SW480 (cell line): ENCODE data around the gene ZCWPW1.

Source experiments
- DNase-seq: peaks from one replicate; pipeline ENCODE4 v3.0.0-alpha.2; 2016; ENCODE audit warnings: low spot score

The ZCWPW1 gene, protein sequence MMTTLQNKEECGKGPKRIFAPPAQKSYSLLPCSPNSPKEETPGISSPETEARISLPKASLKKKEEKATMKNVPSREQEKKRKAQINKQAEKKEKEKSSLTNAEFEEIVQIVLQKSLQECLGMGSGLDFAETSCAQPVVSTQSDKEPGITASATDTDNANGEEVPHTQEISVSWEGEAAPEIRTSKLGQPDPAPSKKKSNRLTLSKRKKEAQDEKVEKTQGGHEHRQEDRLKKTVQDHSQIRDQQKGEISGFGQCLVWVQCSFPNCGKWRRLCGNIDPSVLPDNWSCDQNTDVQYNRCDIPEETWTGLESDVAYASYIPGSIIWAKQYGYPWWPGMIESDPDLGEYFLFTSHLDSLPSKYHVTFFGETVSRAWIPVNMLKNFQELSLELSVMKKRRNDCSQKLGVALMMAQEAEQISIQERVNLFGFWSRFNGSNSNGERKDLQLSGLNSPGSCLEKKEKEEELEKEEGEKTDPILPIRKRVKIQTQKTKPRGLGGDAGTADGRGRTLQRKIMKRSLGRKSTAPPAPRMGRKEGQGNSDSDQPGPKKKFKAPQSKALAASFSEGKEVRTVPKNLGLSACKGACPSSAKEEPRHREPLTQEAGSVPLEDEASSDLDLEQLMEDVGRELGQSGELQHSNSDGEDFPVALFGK

DNA sequence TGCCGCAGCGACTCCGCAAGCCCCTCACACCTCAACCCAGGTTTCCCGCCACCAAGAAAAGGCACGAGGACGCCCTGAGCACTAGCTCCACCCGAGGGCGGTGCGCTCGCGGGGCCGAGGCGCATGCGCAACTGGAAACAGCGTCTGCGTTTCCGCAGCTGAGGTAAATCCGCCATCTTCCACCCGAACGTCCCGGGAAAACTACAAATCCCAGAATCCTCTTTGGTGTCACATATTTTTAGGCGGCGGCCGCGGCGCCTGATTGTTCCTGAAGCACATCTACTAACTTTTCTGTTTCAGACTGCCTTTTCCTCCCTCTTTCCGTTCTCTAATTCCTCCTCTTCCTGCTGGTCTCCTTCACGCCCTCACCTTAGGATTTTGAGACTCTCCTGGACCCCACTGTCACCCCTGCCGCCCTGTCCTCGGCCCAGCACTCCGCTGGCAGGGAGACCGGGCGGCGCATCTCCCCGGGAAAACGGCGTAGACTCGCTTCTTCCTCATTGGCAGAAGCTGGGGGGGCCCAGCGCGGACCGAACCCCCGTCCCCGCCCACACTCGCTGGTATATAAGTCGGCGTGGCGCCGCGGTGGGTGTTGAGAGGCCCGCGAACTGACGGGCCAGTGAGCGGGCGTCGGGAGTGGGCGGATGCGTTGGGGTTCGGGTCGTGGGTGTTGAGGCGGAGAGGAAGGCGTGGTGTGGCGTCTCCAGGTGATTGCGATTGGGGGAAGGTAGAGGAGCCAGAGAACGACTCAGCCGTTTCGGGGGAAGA, at the start of gene ZCWPW1:
ZCWPW1 (minus strand) TSS at position 505 of the 768 bp plus-strand sequence. CDS start 8,054 bp downstream, outside the sequence.
- peak; percentile 99 for DNase-seq

GRCh38 chr7:100477871-100478267, 49.4 kb upstream of the ZCWPW1 start:
- no peak for DNase-seq

- DNase-seq = no peak
Measured at GRCh38 chr7:100476903-100477870, 48.7 kb upstream of the ZCWPW1 start.

GRCh38 chr7:100476101-100476780, 47.7 kb upstream of the ZCWPW1 start:
- no peak for DNase-seq

- DNase-seq = no peak
Measured at GRCh38 chr7:100475549-100475948, 47.0 kb upstream of the ZCWPW1 start.

DNA sequence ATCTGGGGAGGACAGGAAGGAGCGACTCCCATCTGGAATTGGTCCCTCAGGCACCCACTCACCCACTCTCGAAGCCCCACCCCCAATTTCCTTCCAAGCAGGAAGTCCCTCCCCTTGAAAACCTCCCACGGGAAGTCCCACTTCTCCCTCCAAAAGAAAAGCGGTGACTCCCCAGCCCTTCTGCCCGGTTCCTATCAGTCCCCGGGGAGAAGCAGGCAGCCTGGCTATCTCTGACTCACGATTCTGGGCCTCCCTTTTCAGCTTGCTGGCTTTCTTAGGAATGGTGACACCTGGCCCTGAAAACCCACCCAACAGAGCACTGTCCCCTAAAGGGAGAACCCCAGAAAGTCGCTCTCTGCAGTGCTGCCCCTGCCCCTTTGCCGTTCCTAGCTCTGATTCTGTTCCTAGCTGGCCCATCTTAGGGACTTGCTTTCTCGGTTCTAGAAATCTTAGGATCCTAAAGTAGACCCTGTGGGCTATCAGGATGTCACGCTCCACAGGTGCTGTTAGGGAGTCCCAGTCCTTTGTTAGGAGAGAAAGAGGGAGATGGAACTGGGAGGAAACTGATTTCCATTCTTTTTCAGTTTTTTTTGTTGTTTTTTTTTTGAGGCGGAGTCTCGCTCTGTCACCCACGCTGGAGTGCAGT, 44.5 kb upstream of the ZCWPW1 start:
- DNase-seq = peak; percentile 85

DNA sequence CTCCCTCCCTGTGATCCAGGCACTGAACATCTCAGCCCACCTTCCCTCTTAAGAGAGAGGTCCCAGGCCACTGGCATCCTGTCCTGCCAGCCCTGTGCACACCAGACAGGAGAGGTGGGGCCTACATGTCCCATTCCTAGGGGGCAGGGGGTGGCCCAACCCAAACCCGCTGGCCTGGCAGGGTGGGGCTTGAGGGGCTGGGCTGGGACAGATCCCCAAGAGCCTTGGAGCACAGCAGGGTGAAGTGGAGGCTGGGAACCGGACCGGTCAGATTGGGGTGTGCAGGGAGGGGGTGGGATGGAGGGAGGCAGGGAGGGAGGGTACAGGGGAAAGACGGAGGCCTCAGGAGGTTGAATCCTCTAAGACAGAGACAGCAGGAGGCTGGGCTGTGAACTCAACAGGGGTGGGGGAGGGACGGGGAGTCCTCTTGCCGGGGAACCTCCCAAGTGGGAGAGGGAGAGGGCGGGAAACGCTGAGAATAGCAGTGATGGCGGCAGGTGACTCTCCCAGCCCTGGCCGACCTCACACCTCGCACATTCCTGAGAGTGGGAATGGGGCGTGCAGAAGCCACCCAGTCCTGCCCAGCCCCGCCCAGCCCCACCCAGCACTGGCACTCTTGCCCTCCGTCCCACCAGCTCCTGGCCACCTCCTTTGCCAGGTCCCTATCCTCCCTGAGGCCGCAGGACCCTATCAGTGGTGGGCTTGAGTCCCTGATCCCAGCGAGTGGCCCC, 43.8 kb upstream of the ZCWPW1 start:
- peak; percentile 82 for DNase-seq

DNA sequence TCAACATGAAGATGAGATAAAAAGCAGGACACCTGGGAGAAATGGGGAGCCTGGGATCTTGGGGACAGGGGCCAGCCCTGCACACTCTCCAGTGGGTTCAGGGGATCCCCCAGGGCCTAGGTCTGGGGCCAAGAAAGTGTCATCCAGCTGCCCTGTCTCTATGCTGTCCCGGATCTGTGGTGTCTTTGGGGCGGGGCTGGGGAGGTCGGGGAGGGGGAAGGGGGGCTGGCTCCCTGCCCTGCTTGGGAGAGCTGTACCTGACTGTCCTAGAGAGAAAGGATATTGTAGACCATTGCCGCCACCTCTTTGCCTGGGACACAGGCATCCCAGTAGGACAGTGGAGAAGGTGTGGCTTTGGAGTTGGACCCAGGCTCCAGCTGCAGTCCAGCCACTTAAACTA, 42.5 kb upstream of the ZCWPW1 start:
- DNase-seq = no peak

- peak; percentile 84 for DNase-seq
Measured at GRCh38 chr7:100469227-100470044, 40.9 kb upstream of the ZCWPW1 start.

DNA sequence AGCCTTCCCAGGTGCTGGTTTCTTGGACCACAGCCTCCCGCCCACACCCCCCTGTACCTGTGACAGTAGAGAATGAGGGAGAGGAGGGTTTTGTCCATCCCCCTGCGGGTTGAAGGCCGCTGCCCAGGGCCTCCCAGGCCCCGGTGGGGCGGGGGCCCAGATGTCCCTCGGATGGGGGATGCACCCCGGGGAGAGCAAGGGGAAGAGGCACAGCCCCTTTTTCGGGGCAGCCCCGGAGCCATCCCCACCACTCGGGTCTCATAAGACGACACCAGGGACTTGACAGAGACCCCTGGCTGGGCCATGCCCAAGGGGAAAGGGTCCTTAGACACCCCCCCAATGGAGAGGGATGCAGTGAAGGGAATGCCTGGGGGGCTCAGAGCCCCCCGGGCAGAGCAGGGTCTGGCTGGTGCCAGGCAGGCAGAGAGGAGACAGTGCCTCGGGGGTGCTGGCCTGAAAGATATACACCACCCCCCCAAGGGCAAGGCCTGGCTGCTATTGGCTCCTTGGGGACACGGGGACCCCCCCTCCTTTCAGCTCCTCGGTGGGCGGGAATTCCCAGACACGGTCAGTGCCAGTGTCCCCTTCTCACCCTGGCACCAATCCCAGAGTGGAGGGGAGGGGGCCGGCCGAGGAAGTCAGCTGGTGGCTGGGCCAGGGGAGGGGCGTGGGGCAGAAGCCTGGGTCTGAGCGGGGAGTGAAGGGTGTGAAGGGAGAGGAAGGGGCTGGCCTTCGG, 39.3 kb upstream of the ZCWPW1 start:
- no peak for DNase-seq

GRCh38 chr7:100466653-100467605, 38.4 kb upstream of the ZCWPW1 start:
- DNase-seq = no peak

DNA sequence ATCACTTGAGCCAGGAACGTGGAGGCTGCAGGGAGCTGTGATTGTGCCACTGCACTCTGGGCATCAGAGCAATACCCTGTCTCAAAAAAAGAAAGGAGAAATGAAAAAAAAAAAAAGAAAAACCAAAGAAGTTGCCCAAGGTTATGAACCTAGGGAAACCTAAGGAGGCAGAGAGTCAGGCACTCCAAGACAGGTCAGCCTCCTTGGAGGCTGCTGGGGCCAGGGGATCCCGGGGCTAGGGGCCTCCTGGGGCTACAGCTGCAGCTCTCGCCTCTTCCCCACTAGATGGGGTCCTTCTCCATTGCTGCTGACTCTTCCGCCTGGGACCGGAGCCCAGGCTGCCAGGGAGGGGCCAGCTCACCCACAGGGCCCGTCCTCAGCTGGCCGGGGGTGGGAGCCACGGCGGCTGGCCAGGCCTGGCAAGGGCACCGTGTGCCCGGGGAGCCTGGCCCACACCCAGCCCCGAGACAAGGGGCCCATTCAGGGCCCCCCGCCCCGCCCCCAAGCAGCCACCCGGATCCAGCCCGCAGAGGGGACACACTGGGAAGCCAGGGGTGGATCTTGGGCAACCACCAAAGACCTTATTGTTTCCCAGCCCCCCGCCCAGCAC, 37.3 kb upstream of the ZCWPW1 start:
- DNase-seq = peak; percentile 88

DNA sequence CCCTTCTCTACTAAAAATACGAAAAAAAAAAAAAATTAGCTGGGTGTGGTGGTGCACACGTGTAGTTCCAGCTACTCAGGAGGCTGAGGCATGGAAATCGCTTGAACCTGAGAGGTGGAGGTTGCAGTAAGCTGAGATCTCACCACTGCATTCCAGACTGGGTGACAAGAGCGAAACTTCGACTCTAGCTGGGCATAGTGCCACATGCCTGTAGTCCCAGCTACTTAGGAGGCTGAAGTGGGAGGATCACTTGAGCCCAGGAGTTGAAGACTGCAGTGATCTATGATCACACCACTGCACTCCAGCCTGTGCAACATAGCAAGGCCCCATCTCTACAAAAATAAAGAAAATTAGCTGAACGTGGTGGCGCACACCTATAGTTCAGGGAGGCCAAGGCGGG, 36.8 kb upstream of the ZCWPW1 start:
- DNase-seq = no peak

GRCh38 chr7:100464791-100465190, 36.3 kb upstream of the ZCWPW1 start:
- DNase-seq = no peak

- DNase-seq = no peak
Measured at GRCh38 chr7:100464210-100464660, 35.7 kb upstream of the ZCWPW1 start, which contains the start of gene SPACDR. TSS of gene SPACDR (minus strand) at chr7:100464260. CDS start at chr7:100464025, 235 bp downstream.

DNA sequence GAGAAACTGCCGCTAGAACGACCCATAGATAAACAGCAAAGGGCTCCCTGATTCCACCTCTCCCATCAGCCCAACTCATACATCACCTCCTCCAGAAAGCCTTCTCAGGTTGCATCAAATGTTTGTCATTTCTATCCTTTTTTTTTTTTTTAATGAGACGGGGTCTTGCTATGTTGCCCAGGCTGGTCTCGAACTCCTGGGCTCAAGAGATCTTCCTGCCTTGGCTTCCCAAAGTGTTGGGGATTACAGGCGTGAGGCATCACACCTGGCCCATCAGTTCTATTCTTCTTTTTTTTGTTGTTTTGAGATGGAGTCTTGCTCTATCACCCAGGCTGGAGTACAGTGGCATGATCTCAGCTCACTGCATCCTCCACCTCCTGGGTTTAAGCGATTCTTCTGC, 28.5 kb upstream of the ZCWPW1 start:
- DNase-seq = no peak
